GM08714 (cell line): ENCODE results near the gene FUT8.

Experiments used
- H3K4me3 ChIP-seq: fragments of 200-500 bp; sonication (Bioruptor generic); 2 replicates; pipeline ENCODE4 v1.5.1; 2014; ENCODE audit warnings: mild to moderate bottlenecking, low read length, inconsistent platforms
- ZNF274 ChIP-seq: IDR thresholded peaks from 2 replicates; pipeline ENCODE4 v1.6.1; 2012; ENCODE audit warnings: mild to moderate bottlenecking, low read depth, low read length

Gene FUT8

DNA sequence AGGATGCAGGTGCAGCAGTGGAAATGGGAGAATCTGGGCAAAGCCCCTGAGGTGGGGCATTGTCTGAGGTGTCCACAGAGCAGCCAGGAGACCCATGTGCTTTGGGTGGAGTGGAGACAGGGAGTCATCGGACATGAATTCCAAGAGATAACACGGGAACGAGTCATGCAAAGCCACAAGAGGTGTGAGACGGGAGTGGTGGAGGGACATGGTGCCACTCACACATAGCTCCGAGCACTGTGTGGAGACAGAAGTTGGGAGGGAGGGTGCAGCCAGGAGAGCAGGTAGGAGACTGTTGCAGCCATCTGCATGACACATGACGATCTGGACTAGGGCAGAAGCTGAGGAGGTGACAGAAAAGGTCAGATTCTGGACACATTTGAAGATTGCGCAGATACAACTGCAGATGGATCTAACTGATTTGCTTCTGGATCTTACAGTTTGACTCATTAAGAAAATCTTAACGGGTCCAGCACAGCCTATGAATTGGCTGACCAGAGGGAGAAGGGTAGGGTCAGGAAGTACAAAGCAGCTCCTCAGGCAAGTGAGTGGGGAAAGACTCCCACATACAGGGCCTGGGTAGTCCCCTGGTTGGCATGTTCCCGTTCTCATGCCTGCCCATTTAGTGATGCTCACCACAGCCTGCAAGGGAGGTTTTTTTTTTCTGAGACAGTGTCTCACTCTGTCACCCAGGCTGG, 379.8 kb downstream of the FUT8 start:
- no peak overlapping the region for H3K4me3 ChIP-seq
- no peak for TF ChIP-seq ZNF274
